WERI-Rb-1 (cell line): Measurements from ENCODE around the gene CYP3A7.
"Not testable (repeated sequence)": the region's sequence is repeated elsewhere in the genome, so short reads cannot be mapped to it uniquely, and the experiment has no call there.

Experiments used
- DNase-seq: peaks from one replicate; pipeline ENCODE4 v3.0.0-alpha.2; 2020
- H3K27ac ChIP-seq: fragments of 250-450 bp; sonication (Bioruptor Pico); 2 replicates; pipeline ENCODE4 v1.5.1; 2020; ENCODE audit warnings: mild to moderate bottlenecking, moderate library complexity
- H3K27me3 ChIP-seq: fragments of 250-450 bp; sonication (Bioruptor Pico); 2 replicates; pipeline ENCODE4 v1.5.1; 2021; ENCODE audit warnings: mild to moderate bottlenecking, low read depth, moderate library complexity; ENCODE audit not compliant: insufficient read depth, severe bottlenecking
- H3K36me3 ChIP-seq: fragments of 250-450 bp; sonication (Bioruptor Pico); 2 replicates; pipeline ENCODE4 v1.5.1; 2020; ENCODE audit warnings: mild to moderate bottlenecking, moderate library complexity
- H3K4me3 ChIP-seq: 2 replicates; pipeline ENCODE4 v1.5.1; 2011; ENCODE audit warnings: low read depth, mild to moderate bottlenecking, control low read depth, low read length
- H3K9me3 ChIP-seq: fragments of 250-450 bp; sonication (Bioruptor Pico); 2 replicates; pipeline ENCODE4 v1.5.1; 2021; ENCODE audit warnings: mild to moderate bottlenecking, moderate library complexity; ENCODE audit not compliant: severe bottlenecking
- CTCF ChIP-seq: IDR thresholded peaks from 2 replicates; pipeline ENCODE4 v1.5.1; 2011; ENCODE audit warnings: low read depth, mild to moderate bottlenecking, control low read depth, inconsistent platforms, low read length

Gene CYP3A7

GRCh38 chr7:99694912-99695304 lies 40.1 kb downstream of the CYP3A7 start:
- no peak for TF ChIP-seq CTCF
- H3K27me3 ChIP-seq = no peaks in the 10 kb centered on the region
- H3K36me3 ChIP-seq = no peaks in the 10 kb centered on the region
- H3K4me3 ChIP-seq = no peak overlapping the region
- no peak overlapping the region for H3K27ac ChIP-seq
- peaks cover 2% of the 10 kb centered on the region for H3K9me3 ChIP-seq
- no peak for DNase-seq

- H3K27ac ChIP-seq = no peak overlapping the region
- no peaks in the 10 kb centered on the region for H3K36me3 ChIP-seq
- no peak for TF ChIP-seq CTCF
- H3K4me3 ChIP-seq = no peak overlapping the region
- no peaks in the 10 kb centered on the region for H3K27me3 ChIP-seq
- DNase-seq = no peak
- H3K9me3 ChIP-seq = peaks cover 5% of the 10 kb centered on the region
These were observed 40.6 kb downstream of the CYP3A7 start for GRCh38 chr7:99694201-99694911.

GRCh38 chr7:99693427-99694200 lies 41.4 kb downstream of the CYP3A7 start:
- peaks cover 5% of the 10 kb centered on the region for H3K9me3 ChIP-seq
- no peak for TF ChIP-seq CTCF
- H3K27ac ChIP-seq = no peak overlapping the region
- no peak for DNase-seq
- H3K27me3 ChIP-seq = no peaks in the 10 kb centered on the region
- no peak overlapping the region for H3K4me3 ChIP-seq
- H3K36me3 ChIP-seq = no peaks in the 10 kb centered on the region

GRCh38 chr7:99693100-99693426 lies 41.9 kb downstream of the CYP3A7 start:
- Histone ChIP-seq H3K36me3 (no peaks in the 10 kb centered on the region), H3K4me3 (no peak overlapping the region), H3K27ac (no peak overlapping the region), H3K9me3 (peaks cover 5% of the 10 kb centered on the region), H3K27me3 (no peaks in the 10 kb centered on the region)
- DNase-seq = no peak
- no peak for TF ChIP-seq CTCF

GRCh38 chr7:99692563-99692962 lies 42.4 kb downstream of the CYP3A7 start:
- not testable (repeated sequence) for H3K36me3 ChIP-seq, H3K4me3 ChIP-seq, H3K9me3 ChIP-seq, H3K27me3 ChIP-seq, H3K27ac ChIP-seq, DNase-seq

GRCh38 chr7:99691658-99692057 lies 43.3 kb downstream of the CYP3A7 start:
- not testable (repeated sequence) for H3K27me3 ChIP-seq, H3K9me3 ChIP-seq, H3K27ac ChIP-seq, DNase-seq, H3K36me3 ChIP-seq, H3K4me3 ChIP-seq

- not testable (repeated sequence) for DNase-seq, H3K9me3 ChIP-seq, H3K36me3 ChIP-seq, H3K4me3 ChIP-seq, H3K27ac ChIP-seq, H3K27me3 ChIP-seq
These were observed 44.1 kb downstream of the CYP3A7 start for GRCh38 chr7:99690918-99691317.

- peaks cover 14% of the 10 kb centered on the region for H3K9me3 ChIP-seq
- H3K27ac ChIP-seq, DNase-seq, H3K36me3 ChIP-seq, H3K4me3 ChIP-seq, H3K27me3 ChIP-seq: not testable (repeated sequence)
These were observed 49.0 kb downstream of the CYP3A7 start for GRCh38 chr7:99685871-99686608.
